AG09319 (cell line): ENCODE results near the gene DYNC1H1.

Source experiments
- DNase-seq: peaks from one replicate; pipeline ENCODE4 v3.0.0-alpha.2; 2010; ENCODE audit warnings: low read depth; ENCODE audit errors: extremely low read depth
- TF ChIP-seq, protein P1 (sequence below): IDR thresholded peaks from 2 replicates; pipeline ENCODE4 v1.5.1; 2011; ENCODE audit warnings: low read depth, mild to moderate bottlenecking, inconsistent platforms, low read length, moderate library complexity

Gene DYNC1H1

GRCh38 chr14:102005336-102005735 is 41.0 kb downstream of the DYNC1H1 start:
- no peak for DNase-seq
- TF ChIP-seq, protein P1, sequence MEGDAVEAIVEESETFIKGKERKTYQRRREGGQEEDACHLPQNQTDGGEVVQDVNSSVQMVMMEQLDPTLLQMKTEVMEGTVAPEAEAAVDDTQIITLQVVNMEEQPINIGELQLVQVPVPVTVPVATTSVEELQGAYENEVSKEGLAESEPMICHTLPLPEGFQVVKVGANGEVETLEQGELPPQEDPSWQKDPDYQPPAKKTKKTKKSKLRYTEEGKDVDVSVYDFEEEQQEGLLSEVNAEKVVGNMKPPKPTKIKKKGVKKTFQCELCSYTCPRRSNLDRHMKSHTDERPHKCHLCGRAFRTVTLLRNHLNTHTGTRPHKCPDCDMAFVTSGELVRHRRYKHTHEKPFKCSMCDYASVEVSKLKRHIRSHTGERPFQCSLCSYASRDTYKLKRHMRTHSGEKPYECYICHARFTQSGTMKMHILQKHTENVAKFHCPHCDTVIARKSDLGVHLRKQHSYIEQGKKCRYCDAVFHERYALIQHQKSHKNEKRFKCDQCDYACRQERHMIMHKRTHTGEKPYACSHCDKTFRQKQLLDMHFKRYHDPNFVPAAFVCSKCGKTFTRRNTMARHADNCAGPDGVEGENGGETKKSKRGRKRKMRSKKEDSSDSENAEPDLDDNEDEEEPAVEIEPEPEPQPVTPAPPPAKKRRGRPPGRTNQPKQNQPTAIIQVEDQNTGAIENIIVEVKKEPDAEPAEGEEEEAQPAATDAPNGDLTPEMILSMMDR: no peak

GRCh38 chr14:102007916-102008418 is 43.6 kb downstream of the DYNC1H1 start:
- DNase-seq: no peak
- TF ChIP-seq, protein P1: no peak

DNA sequence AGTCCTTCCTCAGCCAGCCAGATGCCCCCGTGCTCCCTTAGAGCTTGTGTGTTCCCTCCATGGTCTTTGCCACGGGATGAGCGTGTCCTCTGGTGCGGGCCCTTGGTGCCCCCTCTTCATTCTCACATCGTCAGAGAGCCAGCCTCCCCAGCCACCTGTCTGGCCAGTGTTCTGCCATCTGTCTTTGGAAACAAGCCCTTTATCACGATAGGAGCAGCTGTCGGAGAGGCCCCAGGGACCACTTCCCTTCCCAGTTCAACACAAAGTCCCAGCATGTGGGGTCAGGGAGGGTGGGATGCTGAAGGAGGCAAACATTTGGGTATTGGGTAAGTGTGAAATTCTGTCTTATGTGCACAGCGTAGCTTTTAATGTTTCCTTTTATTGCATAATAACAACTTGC is 44.5 kb downstream of the DYNC1H1 start:
- TF ChIP-seq, protein P1: no peak
- DNase-seq: no peak

DNA sequence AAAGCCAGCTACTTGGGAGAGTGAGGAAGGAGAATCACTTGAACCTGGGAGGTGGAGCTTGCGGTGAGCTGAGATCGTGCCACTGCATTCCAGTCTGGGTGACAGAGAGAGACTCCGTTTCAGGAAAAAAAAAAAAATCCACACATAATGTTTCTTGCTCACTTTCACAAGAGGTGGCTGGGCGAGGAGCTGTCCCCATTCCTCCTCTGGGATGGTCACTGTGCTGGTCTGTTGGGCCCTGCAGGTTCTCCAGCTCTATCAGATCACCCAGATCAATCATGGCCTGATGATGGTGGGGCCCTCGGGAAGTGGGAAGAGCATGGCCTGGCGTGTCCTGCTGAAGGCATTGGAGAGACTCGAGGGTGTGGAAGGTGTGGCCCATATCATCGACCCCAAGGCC is 47.3 kb downstream of the DYNC1H1 start:
- no peak for DNase-seq
- TF ChIP-seq, protein P1: no peak

GRCh38 chr14:102012336-102012735 is 48.0 kb downstream of the DYNC1H1 start:
- TF ChIP-seq, protein P1: no peak

DNA sequence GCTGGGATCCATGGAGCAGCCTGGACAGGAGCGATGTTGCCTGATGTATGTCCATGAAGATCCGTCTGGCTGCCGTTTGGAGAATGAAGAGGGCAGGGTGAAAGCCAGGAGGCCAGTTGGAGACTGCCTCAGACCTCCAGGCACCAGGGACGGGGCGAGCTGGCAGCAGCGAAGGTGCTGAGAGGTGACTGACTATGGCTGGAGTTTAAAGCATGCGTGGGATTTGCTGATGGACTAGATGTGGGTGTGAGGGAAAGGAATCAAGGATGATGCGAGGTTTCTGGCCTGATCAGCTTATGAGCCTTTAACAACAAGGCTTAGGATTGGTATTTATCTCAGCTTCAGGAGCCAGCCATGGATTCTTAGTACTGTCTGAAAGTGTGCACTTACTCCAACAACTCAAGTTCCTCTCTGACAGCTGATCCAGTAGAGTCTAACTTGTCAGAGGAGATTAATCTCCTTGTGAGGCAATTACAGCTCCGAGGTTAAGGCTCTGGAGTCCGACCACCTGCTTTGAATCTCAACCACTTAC is 49.4 kb downstream of the DYNC1H1 start:
- TF ChIP-seq, protein P1: no peak
- DNase-seq: no peak

More at GRCh38 chr14:102012336-102012735, 48.0 kb downstream of the DYNC1H1 start:
- DNase-seq: no peak

DNA sequence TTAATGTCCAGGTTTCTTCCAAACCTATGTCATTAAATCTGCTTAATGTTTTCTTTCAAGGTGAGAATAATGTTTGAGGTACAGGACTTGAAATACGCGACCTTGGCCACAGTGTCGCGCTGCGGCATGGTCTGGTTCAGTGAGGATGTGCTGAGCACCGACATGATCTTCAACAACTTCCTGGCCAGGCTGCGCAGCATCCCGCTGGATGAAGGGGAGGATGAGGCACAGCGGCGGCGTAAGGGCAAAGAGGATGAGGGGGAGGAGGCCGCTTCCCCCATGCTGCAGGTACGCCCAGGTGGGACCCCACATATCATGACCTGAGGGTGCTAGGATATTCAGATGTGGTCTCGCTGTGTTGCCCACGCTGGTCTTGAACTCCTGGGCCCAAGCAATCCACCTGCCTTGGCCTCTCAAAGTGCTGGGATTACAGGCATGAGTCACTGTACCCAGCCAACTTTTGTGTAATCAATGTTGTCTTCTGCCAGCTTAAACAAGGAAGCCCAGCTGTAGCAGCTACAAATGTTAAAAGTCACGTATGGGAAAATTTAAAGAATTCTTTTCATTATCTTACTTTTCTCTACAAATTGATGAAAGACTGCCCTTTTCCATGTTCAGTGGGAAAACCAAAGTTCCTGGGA is 50.8 kb downstream of the DYNC1H1 start:
- TF ChIP-seq, protein P1: no peak
- DNase-seq: no peak
